ENCODE results near the gene AP3B1. TPM values are rescaled to one million over a fixed set of nuclear protein-coding genes. Genes with fewer than 3 reads are reported as not detected.

Gene AP3B1
- total RNA-seq, 1 experiment from 2014 or later = 41.8 TPM

- Mint-ChIP-seq H3K4me3 (no peak overlapping the region), H3K36me3 (ENCODE audit: insufficient read depth in 1 of 3, low read depth in 3 of 3) (peaks cover under 1 to 12% (median 2%) of the 10 kb centered on the region in 3 experiments; a peak in 5 of 7 replicates), H3K4me1 (peaks cover 0 to 7% of the 10 kb centered on the region in 2 experiments; a peak in 2 of 4 replicates), H3K27ac (no peak overlapping the region), H3K27me3 (ENCODE audit: low read depth) (no peaks in the 10 kb centered on the region), H3K9me3 (no peaks in the 10 kb centered on the region)
- H3K56ac ChIP-seq (ENCODE audit: insufficient read length, low read depth, low read length) = no peak overlapping the region
- H2BK20ac ChIP-seq (ENCODE audit: low read depth, low read length, poor library complexity, severe bottlenecking) = no peak overlapping the region
- no peak overlapping the region for H3K4ac ChIP-seq (ENCODE audit: low read depth, low read length)
- no peak overlapping the region for H4K8ac ChIP-seq (replicated peaks; ENCODE audit: insufficient read length, low read depth, low read length)
- H3K9me3 ChIP-seq (ENCODE audit: control insufficient read depth, low read depth, low read length) = no peaks in the 10 kb centered on the region
- TF ChIP-seq CTCF (conservative IDR thresholded peaks at IDR 0.05) = no peak
- no peak overlapping the region for H3K18ac ChIP-seq (ENCODE audit: insufficient read length, low read depth, low read length)
- no peak overlapping the region for H3K9ac ChIP-seq (ENCODE audit: extremely low read depth, insufficient read length, low read length)
- no peak for DNase-seq
- H4K91ac ChIP-seq (ENCODE audit: insufficient read length, low read depth, low read length) = no peak overlapping the region
- H3K79me1 ChIP-seq (ENCODE audit: insufficient read depth, low read depth, low read length, poor library complexity, severe bottlenecking) = no peaks in the 10 kb centered on the region
- H3T11ph ChIP-seq (ENCODE audit: low read length) = no peak overlapping the region
- H3K4me1 ChIP-seq (ENCODE audit: insufficient read depth, low read length) = no peaks in the 10 kb centered on the region
- no peak overlapping the region for H4K5ac ChIP-seq (ENCODE audit: insufficient read length, low read depth, low read length)
- H3K14ac ChIP-seq (ENCODE audit: insufficient read depth, low read length) = no peak overlapping the region
- H3K27ac ChIP-seq (ENCODE audit: insufficient read length, low read depth, low read length) = no peak overlapping the region
- no peaks in the 10 kb centered on the region for H3K79me2 ChIP-seq (ENCODE audit: insufficient read depth, low read length)
- H2BK120ac ChIP-seq (ENCODE audit: low read depth, low read length, poor library complexity, severe bottlenecking) = no peak overlapping the region
- H2BK15ac ChIP-seq (ENCODE audit: low read depth, low read length) = no peak overlapping the region
- H3K27me3 ChIP-seq (ENCODE audit: insufficient read depth, low read length) = no peaks in the 10 kb centered on the region
- H3K23ac ChIP-seq (ENCODE audit: insufficient read length, low read depth, low read length) = no peak overlapping the region
- H3K4me2 ChIP-seq (ENCODE audit: insufficient read depth, insufficient read length, low read length) = no peak overlapping the region
- H3K23me2 ChIP-seq (ENCODE audit: insufficient read length, low read depth, low read length, poor library complexity, severe bottlenecking) = no peaks in the 10 kb centered on the region
- H4K20me1 ChIP-seq (ENCODE audit: control insufficient read depth, insufficient read depth, insufficient read length) = no peaks in the 10 kb centered on the region
- H2AFZ ChIP-seq (ENCODE audit: low read length) = no peak overlapping the region
- no CpG with 5 or more reads among the region's 3 CpGs for WGBS (ENCODE audit: extremely low coverage, insufficient read length, low lambda C conversion rate)
- no peak overlapping the region for H2BK5ac ChIP-seq (ENCODE audit: insufficient read length, low read length)
- no peak overlapping the region for H2AK5ac ChIP-seq (ENCODE audit: insufficient read length, low read length)
- no peak overlapping the region for H2BK12ac ChIP-seq (ENCODE audit: insufficient read length, low read depth, low read length)
These were observed 185.9 kb downstream of the AP3B1 start for GRCh38 chr5:78108564-78108963.

All from H9 (cell line).